ENCODE results near the gene SPIN4.

DNA sequence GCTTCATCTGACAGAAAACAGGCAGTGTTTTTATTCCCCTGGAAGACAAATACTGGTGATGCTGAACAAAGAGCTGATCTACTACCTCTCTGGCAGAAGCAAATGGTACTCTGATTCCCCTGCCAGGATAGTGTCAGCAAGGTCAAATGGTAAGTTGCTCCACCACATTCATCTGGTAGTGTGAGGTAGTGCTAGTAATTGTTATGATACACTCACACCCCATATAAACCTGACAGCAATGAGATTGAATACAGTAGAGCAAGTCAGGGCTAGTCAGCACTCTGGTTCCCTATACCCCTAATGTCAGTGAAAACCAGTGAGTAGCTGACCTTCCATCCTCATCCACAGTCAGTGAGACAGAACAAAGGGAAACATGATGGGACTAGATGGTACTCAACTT, 3.4 kb upstream of the SPIN4 start:
- TF ChIP-seq, protein P1, sequence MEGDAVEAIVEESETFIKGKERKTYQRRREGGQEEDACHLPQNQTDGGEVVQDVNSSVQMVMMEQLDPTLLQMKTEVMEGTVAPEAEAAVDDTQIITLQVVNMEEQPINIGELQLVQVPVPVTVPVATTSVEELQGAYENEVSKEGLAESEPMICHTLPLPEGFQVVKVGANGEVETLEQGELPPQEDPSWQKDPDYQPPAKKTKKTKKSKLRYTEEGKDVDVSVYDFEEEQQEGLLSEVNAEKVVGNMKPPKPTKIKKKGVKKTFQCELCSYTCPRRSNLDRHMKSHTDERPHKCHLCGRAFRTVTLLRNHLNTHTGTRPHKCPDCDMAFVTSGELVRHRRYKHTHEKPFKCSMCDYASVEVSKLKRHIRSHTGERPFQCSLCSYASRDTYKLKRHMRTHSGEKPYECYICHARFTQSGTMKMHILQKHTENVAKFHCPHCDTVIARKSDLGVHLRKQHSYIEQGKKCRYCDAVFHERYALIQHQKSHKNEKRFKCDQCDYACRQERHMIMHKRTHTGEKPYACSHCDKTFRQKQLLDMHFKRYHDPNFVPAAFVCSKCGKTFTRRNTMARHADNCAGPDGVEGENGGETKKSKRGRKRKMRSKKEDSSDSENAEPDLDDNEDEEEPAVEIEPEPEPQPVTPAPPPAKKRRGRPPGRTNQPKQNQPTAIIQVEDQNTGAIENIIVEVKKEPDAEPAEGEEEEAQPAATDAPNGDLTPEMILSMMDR (conservative IDR thresholded peaks at IDR 0.05) = no peak
- no peak for TF ChIP-seq ZFX (IDR thresholded peaks at IDR 0.05)

Data from C4-2B (cell line).